Skeletal muscle cell (primary cell): Measurements from ENCODE around the gene SAMD4B.
A peak's percentile ranks its signal among the peaks of the same experiment; 100 is the strongest.
"Not testable (repeated sequence)": the region's sequence is repeated elsewhere in the genome, so short reads cannot be mapped to it uniquely, and the experiment has no call there.

Source experiments
- DNase-seq: peaks from one replicate; pipeline ENCODE4 v3.0.0-alpha.2; 2010; ENCODE audit warnings: low read depth
- H3K4me3 ChIP-seq: 2 replicates; pipeline ENCODE4 v1.5.1; 2011; ENCODE audit warnings: low read depth, mild to moderate bottlenecking, control low read depth, low read length, moderate library complexity

Gene SAMD4B

DNA sequence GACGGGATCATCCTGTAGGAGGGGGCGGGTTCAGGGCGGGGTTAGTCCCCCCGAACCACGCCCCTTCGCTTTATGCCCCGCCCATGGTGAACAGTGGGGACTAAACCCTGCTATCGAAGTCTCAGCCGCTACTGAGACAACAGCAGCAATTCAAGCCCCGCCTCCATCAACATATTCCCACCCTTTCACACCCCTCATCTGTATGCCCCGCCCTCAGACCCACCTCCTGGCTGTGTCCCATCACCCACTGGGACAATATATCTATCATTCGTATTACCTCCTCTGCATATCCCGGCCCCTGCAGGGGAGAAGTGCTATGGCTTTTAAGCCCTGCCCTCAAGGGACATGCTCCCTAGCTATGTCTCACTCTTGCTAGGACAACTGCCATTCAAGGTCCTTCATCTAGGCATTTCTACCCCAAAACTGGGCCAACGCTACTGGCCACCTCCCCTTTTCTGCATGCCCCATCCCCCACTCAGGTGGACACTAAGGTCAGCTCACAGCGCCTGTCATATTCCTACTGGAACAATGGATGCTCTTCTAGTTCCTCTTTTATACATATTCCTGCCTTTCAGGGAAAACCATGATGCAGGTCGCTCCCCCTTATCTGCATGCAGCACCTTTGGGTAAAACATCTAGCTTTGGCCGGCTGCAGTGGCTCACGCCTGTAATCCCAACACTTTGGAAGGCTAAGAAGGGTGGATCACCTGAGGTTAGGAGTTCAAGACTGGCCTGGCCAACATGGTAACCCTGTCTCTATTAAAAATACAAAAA lies 33.5 kb upstream of the SAMD4B start:
- no peak for DNase-seq
- no peak overlapping the region for H3K4me3 ChIP-seq

DNA sequence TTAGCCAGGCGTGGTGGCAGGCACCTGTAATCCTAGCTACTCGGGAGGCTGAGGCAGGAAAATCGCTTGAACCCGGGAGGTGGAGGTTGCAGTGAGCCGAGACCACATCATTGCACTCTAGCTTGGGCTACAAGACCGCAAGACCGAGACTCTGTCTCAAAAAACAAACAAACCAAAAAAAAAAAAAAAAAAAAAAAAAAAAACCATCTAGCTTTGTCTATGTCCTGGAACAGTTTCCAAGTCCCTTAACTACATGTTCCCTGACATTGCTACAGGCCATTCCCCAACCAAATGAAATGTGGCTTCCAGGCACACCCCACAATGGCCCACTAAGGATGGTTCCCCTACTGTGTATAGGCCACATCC lies 32.9 kb upstream of the SAMD4B start:
- not testable (repeated sequence) for DNase-seq

DNA sequence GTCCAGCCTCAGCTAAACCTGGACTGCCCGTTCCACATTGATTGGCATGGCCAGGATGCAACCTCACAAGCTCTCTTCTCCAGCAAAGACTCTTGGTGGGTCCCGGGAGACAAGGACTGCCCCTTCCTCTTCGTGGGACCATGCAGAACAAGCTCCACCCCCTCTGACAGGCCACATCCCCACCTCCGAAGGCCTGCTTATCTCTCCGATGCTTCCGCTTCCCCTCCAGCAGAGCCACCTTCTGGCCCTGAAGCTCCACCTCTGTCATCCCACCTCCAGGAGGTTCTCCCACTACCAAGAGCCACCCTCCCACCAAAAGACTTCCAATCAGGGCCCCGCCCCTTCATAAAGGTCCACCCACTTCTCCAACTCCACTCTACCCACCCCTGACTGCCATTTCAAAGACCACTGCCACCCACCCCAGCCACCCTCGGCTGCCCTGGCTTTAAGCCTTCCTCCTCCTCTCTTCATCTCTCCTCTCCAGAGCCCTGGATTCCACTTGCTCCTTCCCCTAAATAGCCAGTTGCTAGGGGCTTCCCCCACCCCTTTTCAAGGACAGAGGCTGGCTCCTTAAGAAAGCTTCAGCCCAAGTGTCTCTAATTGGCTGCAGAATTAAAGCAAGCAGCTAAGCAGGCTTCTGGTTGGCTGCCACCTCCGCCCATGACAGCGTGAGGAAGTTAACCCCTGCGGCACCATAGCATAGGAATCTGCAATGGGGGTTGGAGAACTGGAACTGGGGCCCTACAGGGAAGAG lies 31.5 kb upstream of the SAMD4B start:
- no peak for DNase-seq
- H3K4me3 ChIP-seq, result no peak overlapping the region

More for the DNA sequence above, 32.9 kb upstream of the SAMD4B start:
- not testable (repeated sequence) for H3K4me3 ChIP-seq

DNA sequence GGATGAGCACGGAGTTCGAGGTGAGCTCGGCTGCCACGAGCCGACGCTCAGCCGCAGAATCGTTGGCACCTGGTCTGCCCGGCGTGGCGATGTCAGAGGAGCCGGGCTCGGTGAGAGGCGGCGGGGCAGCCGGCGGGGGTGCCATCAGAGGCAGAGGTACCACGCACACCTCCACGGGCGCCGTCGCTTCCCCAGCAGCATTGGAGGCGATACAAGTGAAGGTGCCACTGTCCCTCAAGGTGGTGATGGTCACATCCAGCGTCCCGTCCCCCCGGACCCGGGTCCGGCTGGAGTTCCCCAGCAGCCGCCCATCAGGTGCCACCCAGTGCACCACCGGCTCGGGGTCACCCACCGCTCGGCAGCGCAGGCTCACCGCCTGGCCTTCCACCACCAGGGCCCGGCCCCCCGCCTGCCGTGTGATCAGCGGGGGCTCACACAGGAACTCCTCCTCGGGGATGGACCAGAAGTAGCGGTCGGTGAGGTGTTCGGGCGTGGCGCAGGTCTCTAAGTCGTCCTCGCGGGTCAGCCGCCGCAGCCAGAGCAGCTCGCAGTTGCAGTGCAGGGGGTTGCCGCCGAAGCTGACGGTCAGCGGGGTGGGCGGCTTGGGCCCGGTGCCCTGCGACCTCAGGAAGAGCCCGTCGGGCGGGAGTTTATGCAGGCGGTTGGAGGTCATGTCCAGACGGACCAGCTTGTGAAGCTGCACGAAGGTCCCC lies 28.0 kb upstream of the SAMD4B start:
- DNase-seq, result no peak
- H3K4me3 ChIP-seq, result no peak overlapping the region

DNA sequence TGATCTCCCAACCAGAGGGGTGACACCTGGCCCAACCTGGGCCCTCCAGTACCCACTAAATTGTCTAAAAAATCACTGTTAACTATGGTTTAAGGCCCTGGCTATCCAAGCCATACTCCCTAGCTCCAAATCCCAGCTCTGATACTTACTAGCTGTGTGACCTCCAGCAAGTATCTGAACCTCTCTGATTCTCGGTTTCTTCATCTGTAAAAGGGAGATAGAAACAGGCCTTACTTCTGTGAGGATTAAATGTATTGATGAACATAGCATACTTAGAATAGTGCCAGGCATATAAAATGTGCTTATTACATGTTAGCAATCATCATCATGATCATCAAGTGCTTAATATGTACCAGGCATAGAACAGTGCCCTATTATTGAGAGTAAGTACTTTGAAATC lies 26.3 kb upstream of the SAMD4B start:
- H3K4me3 ChIP-seq, result no peak overlapping the region
- no peak for DNase-seq

DNA sequence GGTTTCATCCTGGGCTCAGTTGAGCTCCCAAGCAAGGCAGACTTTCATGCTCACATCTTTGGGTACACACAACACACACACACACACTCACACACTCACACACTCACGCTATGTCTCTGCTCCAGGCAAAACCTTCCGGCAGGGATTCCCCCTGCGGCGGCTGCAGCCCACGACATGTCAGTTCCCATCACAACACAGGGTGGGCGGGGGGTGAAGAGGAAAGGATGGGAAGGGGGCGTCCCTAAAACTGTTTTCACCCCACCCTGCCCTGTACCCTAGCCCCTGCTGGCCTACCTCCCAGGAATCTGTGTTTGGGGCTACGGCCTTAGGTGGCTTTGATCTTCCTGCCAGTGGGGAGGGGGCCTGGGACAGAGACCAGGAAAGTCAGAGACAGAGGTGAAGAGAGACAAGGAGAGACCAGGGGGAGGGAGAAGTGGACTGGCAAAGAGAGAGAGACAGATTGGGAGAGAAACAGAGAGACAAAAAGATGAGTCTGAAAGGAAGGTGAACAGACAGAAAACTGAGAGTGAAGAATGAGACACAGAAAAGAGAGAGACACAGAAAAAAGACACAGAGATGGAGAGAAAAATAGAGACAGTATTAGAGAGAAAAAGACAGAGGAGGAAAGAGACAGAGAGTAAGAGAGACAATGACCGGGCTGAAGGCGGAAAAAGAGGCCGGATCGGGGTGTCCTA lies 25.4 kb upstream of the SAMD4B start:
- H3K4me3 ChIP-seq, result no peak overlapping the region
- no peak for DNase-seq

DNA sequence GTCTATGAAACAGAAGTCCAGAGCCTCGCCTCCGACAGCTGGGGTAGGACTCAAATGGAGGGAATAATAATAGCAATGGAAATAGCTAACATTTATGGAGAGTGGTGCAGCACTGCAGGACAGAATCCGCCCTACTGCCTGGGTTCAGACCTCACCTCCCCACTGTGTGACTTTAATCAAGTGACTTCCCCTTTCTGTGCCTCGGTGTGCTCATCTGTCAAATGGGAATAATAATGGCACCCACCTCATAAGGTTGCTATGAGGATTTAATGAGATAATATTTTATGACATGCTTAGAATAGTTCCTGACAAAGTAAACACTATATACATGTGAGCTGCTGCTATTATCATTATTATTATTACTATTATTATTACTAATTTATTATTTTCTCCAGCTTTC lies 24.7 kb upstream of the SAMD4B start:
- DNase-seq, result no peak
- no peak overlapping the region for H3K4me3 ChIP-seq

DNA sequence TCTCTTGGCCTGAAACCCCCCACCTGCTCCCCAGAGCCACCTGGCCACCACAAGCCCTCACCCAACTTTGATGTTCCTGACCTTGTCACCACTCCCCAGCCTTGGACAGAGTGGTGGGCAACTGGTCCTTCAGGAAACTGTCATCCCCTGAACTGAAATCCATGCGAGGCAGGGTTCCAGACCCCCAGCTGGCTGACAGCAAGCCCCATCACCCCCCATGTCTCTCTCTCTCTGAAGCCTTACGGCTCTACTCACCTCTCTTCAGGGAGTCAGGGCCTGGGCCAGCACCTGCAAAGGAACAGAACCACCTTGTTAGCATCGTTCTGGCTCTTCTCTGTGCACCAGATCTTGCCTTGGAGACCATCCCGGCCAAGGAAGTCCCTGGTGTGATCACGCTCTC lies 24.1 kb upstream of the SAMD4B start:
- H3K4me3 ChIP-seq, result no peak overlapping the region
- DNase-seq, result no peak

DNA sequence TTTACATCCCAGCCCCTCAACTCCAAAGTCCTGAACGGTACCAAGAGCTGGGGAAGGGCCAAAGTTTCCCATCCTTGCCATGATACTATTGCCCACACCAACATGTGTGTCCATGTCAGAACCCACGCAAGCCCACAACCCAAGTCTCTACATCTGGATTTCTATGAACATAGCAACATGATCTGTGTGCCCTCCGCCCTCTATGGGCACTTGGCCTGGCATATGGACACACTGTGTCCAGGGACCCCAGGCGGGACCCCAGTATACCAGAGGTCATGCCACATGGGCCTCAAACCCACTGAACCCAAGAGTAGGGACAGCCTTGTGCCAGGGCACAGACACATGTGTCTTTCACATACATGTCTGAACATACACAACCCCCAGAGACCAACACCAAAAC lies 23.5 kb upstream of the SAMD4B start:
- no peak for DNase-seq
- H3K4me3 ChIP-seq, result no peak overlapping the region

DNA sequence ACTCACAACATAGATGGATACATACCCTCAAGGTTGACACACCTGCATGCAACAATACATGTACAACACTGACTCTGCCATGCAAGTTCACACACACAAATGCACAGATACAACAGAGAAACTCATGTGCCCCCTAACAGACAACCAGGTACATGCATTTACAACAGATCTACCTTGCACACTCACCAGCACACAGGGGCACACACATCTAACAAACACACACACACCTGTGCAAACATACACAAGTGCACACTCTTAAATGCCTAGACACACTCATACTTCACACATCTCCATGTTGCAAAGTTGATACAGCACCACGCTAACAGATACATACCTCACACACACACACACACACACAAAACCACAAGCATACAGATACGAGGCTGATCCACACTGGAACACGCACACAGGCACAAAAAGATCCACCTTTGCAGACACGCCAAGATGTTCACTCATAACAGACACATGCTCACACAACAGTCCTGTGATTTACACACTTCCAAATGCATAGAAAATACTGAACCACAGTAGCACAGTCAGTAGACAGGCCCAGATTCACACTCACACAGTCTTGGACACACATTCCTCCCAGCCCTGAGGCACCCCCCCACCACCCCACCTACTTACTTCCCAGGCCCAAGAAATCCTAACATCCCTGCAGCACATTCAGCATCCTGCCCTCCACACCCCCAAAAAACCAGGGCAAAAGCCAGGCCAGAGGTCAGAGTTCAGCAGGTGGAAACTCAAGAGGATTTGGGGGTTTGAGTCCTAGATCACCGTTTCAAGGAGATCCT lies 22.9 kb upstream of the SAMD4B start:
- H3K4me3 ChIP-seq, result peak overlapping the region; percentile 67
- no peak for DNase-seq

DNA sequence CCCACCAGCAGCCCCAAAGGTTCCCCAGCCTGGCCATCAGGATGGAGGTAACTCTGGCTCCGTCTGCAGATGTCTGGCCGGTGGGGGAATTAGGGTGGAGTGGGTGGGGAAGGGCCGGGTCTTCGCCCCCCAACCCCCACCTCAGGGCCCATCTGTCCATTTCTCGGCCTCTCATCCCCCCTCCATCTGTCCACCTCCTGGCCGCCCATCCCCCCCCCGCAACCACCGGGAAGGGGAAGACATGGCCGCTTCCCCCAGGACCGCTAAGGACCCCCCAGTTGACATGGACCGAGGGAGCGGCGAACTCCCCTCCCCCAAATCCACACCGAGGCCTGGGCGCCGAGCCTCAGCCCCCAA lies 22.4 kb upstream of the SAMD4B start:
- peak overlapping the region; percentile 67 for H3K4me3 ChIP-seq
- no peak for DNase-seq

DNA sequence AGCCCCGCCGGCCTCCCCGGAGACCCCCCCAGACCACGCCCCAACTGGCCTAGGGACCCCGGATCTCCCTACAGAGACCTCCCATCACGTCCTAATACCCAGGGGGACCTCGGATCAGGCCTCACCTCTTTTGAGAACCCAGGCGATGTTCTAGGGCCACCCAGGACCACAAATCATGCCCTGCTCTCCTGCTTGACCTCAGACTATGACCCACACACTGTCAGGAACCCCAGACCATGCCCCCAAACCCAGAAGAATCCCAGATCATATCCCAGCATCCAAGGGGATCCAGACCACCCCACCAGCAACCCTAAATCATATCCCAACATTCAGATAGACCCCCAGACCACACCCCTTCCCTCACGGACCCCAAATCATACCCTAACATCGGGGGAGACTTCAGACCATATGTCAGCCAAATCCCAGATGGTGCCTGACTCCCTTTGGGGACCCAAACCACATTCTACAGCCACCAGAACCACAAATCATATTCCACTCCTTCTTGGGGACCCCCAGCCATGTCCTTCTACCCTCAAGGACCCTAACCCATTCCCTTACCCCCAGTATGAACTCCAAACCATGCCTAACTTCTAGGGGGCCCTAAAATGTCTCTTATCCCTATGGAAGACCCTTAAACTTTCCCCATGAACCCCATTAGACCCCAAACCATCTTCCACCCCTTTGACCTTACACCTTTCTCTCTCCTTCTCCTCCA lies 20.9 kb upstream of the SAMD4B start:
- H3K4me3 ChIP-seq, result peak overlapping the region; percentile 24
- DNase-seq, result no peak

DNA sequence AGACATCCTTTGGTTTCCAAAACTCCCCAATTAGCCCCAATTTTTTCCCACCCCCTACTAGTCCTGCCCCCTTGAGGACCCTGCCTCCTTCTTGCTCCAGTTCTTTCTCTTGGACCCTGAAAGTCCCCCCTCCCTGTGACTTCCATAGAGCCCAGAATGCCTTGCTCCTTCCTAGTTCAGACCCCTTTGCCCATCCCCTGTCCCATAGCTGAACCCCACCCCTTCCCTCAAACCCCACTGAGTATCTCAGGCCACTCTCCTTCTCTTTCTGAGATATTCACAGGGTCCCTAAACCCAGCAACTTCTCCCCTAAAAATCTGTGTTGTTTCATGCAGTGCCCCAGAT lies 20.4 kb upstream of the SAMD4B start:
- H3K4me3 ChIP-seq, result no peak overlapping the region

DNA sequence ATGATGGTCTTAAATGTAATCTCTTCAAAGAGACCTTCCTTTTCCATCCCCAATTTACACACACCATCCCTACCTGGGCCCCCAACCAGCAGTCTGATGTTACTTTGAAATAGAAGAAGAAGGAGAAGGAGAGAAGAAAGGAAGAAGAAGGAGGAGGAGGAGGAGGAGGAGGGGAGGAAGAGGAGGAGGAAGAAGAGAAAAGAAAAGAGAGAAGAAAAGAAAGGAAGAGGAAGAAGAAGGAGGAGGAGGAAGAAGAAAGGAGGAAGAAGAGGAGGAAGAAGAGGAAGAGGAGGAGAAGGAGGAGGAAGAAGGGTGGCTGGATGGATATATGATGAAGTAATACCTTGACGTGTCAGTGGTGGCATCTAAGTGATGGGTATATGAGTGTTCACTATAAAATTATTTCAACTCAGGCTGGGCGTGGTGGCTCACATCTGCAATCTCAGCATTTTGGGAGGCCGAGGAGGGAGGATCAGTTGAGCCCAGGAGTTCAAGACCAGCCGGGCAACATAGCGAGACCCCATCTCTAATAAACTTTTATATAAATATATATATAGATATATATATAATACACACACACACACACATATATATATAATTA lies 17.9 kb upstream of the SAMD4B start:
- no peak for DNase-seq
- no peak overlapping the region for H3K4me3 ChIP-seq

More for the DNA sequence above, 20.4 kb upstream of the SAMD4B start:
- DNase-seq, result no peak

DNA sequence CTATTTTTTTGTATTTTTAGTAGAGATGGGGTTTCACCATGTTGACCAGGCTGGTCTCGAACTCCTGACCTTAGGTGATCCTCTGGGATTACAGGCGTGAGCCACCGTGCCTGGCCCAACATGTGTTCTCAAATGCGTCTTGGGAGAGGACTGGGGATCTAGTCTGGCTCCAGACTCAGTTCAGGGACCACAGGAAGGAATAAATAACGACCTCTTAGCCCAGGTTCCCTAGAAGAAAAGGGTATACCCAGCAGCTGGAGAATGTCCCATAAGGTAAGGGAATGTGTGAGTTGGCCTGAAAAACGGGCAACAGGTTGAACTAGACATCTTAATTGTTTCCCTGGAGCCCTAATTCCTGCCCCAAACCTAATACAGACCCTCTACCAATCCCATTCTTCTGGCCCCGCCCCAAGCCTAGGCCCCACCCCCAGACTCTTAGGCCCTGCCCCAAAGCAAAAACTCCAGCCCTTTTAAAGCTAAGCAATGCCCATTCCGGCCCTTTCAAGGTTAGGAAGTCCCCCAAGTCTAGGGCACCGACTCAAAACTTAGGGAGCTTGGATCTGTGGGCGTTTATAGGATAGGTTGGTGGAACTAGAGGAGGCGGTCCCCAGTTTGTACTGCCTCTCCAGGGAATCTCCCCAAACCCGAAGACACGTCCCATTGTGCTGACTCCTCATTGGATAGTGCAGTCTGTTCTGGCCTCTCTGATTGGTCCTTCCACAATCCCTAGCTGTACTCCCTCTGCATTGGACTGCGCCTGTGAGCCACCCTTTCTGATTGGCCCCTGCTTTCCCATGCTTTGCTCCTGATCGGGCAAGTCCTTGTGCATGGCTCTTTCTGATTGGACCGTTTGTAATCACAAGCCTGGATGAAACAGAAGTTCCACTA lies 16.2 kb upstream of the SAMD4B start:
- H3K4me3 ChIP-seq, result no peak overlapping the region
- no peak for DNase-seq

DNA sequence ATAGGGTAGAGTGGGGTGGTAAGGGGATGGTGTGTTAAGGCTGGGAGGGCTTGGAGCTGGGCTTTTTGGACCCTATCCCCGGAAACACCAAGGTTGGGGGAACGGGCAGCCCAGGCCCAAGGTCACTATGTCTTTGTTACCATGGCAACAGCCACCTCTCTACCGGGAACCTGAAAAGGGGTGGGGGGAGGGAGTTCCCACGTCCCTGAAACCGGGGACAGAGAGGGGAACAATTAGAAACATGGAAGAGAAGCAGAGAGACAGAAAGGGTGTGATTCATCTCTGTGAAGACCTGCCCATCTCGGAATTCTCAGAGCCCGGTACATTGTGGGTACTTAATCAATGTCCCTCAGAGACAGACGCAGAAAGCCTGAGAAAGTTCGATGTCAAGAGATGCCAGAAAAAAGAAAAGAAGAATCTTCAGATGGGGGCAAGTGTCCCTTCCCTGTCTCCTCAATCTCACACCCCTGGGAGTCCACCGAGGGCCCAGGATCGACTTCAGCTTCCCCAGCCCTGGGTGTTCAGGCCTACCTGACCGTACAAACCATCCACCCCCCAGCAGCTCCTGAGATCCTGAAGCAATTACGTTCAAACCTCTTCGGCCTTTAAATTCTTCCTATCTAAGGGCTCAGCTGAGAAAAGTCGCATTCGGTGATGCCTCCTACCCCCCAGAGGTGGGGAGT lies 14.7 kb upstream of the SAMD4B start:
- no peak overlapping the region for H3K4me3 ChIP-seq
- DNase-seq, result no peak
